ENCODE results near the gene PARP4. TPM values are rescaled to one million over a fixed set of nuclear protein-coding genes. Genes with fewer than 3 reads are reported as not detected.
"Not testable (repeated sequence)": the region's sequence is repeated elsewhere in the genome, so short reads cannot be mapped to it uniquely, and the experiment has no call there.

PARP4 gene
- total RNA-seq, 1 donor from 2014 or later: 16.2 TPM

GRCh38 chr13:24389506-24389905 lies 123.1 kb downstream of the PARP4 start:
- H3K9me3 Mint-ChIP-seq (ENCODE audit: unreplicated experiment): peaks cover 2% of the 10 kb centered on the region
- no peak for TF ChIP-seq CTCF (IDR thresholded peaks at IDR 0.05; ENCODE audit: partially characterized antibody, unreplicated experiment)

GRCh38 chr13:24388743-24389142 lies 123.8 kb downstream of the PARP4 start:
- H3K36me3 Mint-ChIP-seq (ENCODE audit: unreplicated experiment); H3K4me1 Mint-ChIP-seq (ENCODE audit: low read depth, unreplicated experiment); DNase-seq; H3K9me3 Mint-ChIP-seq (ENCODE audit: unreplicated experiment); H3K27ac Mint-ChIP-seq (ENCODE audit: unreplicated experiment); H3K4me3 Mint-ChIP-seq (ENCODE audit: unreplicated experiment): not testable (repeated sequence)
- peaks cover 11% of the 10 kb centered on the region for H3K27me3 Mint-ChIP-seq (ENCODE audit: unreplicated experiment)

More at GRCh38 chr13:24389506-24389905, 123.1 kb downstream of the PARP4 start:
- Mint-ChIP-seq H3K4me1 (ENCODE audit: low read depth, unreplicated experiment) (no peaks in the 10 kb centered on the region), H3K4me3 (ENCODE audit: unreplicated experiment) (no peak overlapping the region), H3K27me3 (ENCODE audit: unreplicated experiment) (peaks cover 9% of the 10 kb centered on the region), H3K27ac (ENCODE audit: unreplicated experiment) (no peak overlapping the region), H3K36me3 (ENCODE audit: unreplicated experiment) (no peaks in the 10 kb centered on the region)
- DNase-seq: no peak

- H3K27me3 Mint-ChIP-seq (ENCODE audit: unreplicated experiment): peaks cover 8% of the 10 kb centered on the region
- H3K9me3 Mint-ChIP-seq (ENCODE audit: unreplicated experiment): peaks cover 5% of the 10 kb centered on the region
- peaks cover 4% of the 10 kb centered on the region for H3K36me3 Mint-ChIP-seq (ENCODE audit: unreplicated experiment)
- no peak overlapping the region for H3K27ac Mint-ChIP-seq (ENCODE audit: unreplicated experiment)
- TF ChIP-seq CTCF (IDR thresholded peaks at IDR 0.05; ENCODE audit: partially characterized antibody, unreplicated experiment): no peak
- H3K4me3 Mint-ChIP-seq (ENCODE audit: unreplicated experiment): no peak overlapping the region
- no peak for DNase-seq
- H3K4me1 Mint-ChIP-seq (ENCODE audit: low read depth, unreplicated experiment): no peaks in the 10 kb centered on the region
Observed at GRCh38 chr13:24386816-24387708, 125.5 kb downstream of the PARP4 start.

GRCh38 chr13:24385902-24386301 lies 126.7 kb downstream of the PARP4 start:
- Mint-ChIP-seq H3K4me3 (ENCODE audit: unreplicated experiment) (no peak overlapping the region), H3K4me1 (ENCODE audit: low read depth, unreplicated experiment) (no peaks in the 10 kb centered on the region), H3K27me3 (ENCODE audit: unreplicated experiment) (peaks cover 8% of the 10 kb centered on the region), H3K27ac (ENCODE audit: unreplicated experiment) (no peak overlapping the region), H3K9me3 (ENCODE audit: unreplicated experiment) (peaks cover 3% of the 10 kb centered on the region), H3K36me3 (ENCODE audit: unreplicated experiment) (peaks cover 4% of the 10 kb centered on the region)
- TF ChIP-seq CTCF (IDR thresholded peaks at IDR 0.05; ENCODE audit: partially characterized antibody, unreplicated experiment): no peak
- no peak for DNase-seq

GRCh38 chr13:24384946-24385345 lies 127.6 kb downstream of the PARP4 start:
- not testable (repeated sequence) for H3K27ac Mint-ChIP-seq (ENCODE audit: unreplicated experiment); H3K4me3 Mint-ChIP-seq (ENCODE audit: unreplicated experiment); H3K4me1 Mint-ChIP-seq (ENCODE audit: low read depth, unreplicated experiment); H3K9me3 Mint-ChIP-seq (ENCODE audit: unreplicated experiment); H3K27me3 Mint-ChIP-seq (ENCODE audit: unreplicated experiment); DNase-seq; H3K36me3 Mint-ChIP-seq (ENCODE audit: unreplicated experiment)

- not testable (repeated sequence) for H3K36me3 Mint-ChIP-seq (ENCODE audit: unreplicated experiment); H3K27ac Mint-ChIP-seq (ENCODE audit: unreplicated experiment); H3K9me3 Mint-ChIP-seq (ENCODE audit: unreplicated experiment); H3K4me3 Mint-ChIP-seq (ENCODE audit: unreplicated experiment); DNase-seq; H3K27me3 Mint-ChIP-seq (ENCODE audit: unreplicated experiment); H3K4me1 Mint-ChIP-seq (ENCODE audit: low read depth, unreplicated experiment)
Observed at GRCh38 chr13:24384091-24384490, 128.5 kb downstream of the PARP4 start.
